ENCODE results near the gene PCP2.
"Not testable (repeated sequence)": the region's sequence is repeated elsewhere in the genome, so short reads cannot be mapped to it uniquely, and the experiment has no call there.

Gene PCP2

GRCh38 chr19:7648265-7649014, 14.9 kb upstream of the PCP2 start:
- H3K4me1 ChIP-seq (ENCODE audit: insufficient read depth, low read length), result no peaks in the 10 kb centered on the region
- no peaks in the 10 kb centered on the region for H3K9me3 ChIP-seq (ENCODE audit: control insufficient read depth, insufficient read depth, low read length)
- H3K9ac ChIP-seq (ENCODE audit: low read depth, low read length), result no peak overlapping the region
- no peaks in the 10 kb centered on the region for H3K36me3 ChIP-seq (ENCODE audit: insufficient read depth, low read length)

- Histone ChIP-seq H3K9me3 (ENCODE audit: control insufficient read depth, insufficient read depth, low read length) (no peaks in the 10 kb centered on the region), H3K4me1 (ENCODE audit: insufficient read depth, low read length) (no peaks in the 10 kb centered on the region), H3K9ac (ENCODE audit: low read depth, low read length) (no peak overlapping the region), H3K36me3 (ENCODE audit: insufficient read depth, low read length) (no peaks in the 10 kb centered on the region)
Observed at GRCh38 chr19:7647156-7647555, 13.6 kb upstream of the PCP2 start.

- no peaks in the 10 kb centered on the region for H3K36me3 ChIP-seq (ENCODE audit: insufficient read depth, low read length)
- H3K9me3 ChIP-seq (ENCODE audit: control insufficient read depth, insufficient read depth, low read length), result no peaks in the 10 kb centered on the region
- no peak overlapping the region for H3K9ac ChIP-seq (ENCODE audit: low read depth, low read length)
- H3K4me1 ChIP-seq (ENCODE audit: insufficient read depth, low read length), result no peaks in the 10 kb centered on the region
Observed at GRCh38 chr19:7646426-7646700, 12.8 kb upstream of the PCP2 start.

- no peaks in the 10 kb centered on the region for H3K9me3 ChIP-seq (ENCODE audit: control insufficient read depth, insufficient read depth, low read length)
- H3K9ac ChIP-seq (ENCODE audit: low read depth, low read length), result no peak overlapping the region
- no peaks in the 10 kb centered on the region for H3K36me3 ChIP-seq (ENCODE audit: insufficient read depth, low read length)
- no peaks in the 10 kb centered on the region for H3K4me1 ChIP-seq (ENCODE audit: insufficient read depth, low read length)
Observed at GRCh38 chr19:7645656-7646425, 12.3 kb upstream of the PCP2 start.

- Histone ChIP-seq H3K36me3 (ENCODE audit: insufficient read depth, low read length) (no peaks in the 10 kb centered on the region), H3K9ac (ENCODE audit: low read depth, low read length) (no peak overlapping the region), H3K4me1 (ENCODE audit: insufficient read depth, low read length) (no peaks in the 10 kb centered on the region), H3K9me3 (ENCODE audit: control insufficient read depth, insufficient read depth, low read length) (no peaks in the 10 kb centered on the region)
Observed at GRCh38 chr19:7645163-7645562, 11.6 kb upstream of the PCP2 start.

- Histone ChIP-seq H3K9me3 (ENCODE audit: control insufficient read depth, insufficient read depth, low read length) (no peaks in the 10 kb centered on the region), H3K36me3 (ENCODE audit: insufficient read depth, low read length) (no peaks in the 10 kb centered on the region), H3K9ac (ENCODE audit: low read depth, low read length) (no peak overlapping the region), H3K4me1 (ENCODE audit: insufficient read depth, low read length) (no peaks in the 10 kb centered on the region)
Observed at GRCh38 chr19:7644550-7644877, 11.0 kb upstream of the PCP2 start.

GRCh38 chr19:7643629-7644549, 10.4 kb upstream of the PCP2 start:
- not testable (repeated sequence) for H3K36me3 ChIP-seq (ENCODE audit: insufficient read depth, low read length); H3K9ac ChIP-seq (ENCODE audit: low read depth, low read length); H3K9me3 ChIP-seq (ENCODE audit: control insufficient read depth, insufficient read depth, low read length); H3K4me1 ChIP-seq (ENCODE audit: insufficient read depth, low read length)

GRCh38 chr19:7643031-7643415, 9.5 kb upstream of the PCP2 start:
- H3K36me3 ChIP-seq (ENCODE audit: insufficient read depth, low read length), result no peaks in the 10 kb centered on the region
- no peaks in the 10 kb centered on the region for H3K9me3 ChIP-seq (ENCODE audit: control insufficient read depth, insufficient read depth, low read length)
- H3K4me1 ChIP-seq (ENCODE audit: insufficient read depth, low read length), result no peaks in the 10 kb centered on the region
- H3K9ac ChIP-seq (ENCODE audit: low read depth, low read length), result no peak overlapping the region

- H3K9me3 ChIP-seq (ENCODE audit: control insufficient read depth, insufficient read depth, low read length), result no peaks in the 10 kb centered on the region
- H3K4me1 ChIP-seq (ENCODE audit: insufficient read depth, low read length), result no peaks in the 10 kb centered on the region
- no peaks in the 10 kb centered on the region for H3K36me3 ChIP-seq (ENCODE audit: insufficient read depth, low read length)
- H3K9ac ChIP-seq (ENCODE audit: low read depth, low read length), result no peak overlapping the region
Observed at GRCh38 chr19:7642295-7643030, 8.9 kb upstream of the PCP2 start.

GRCh38 chr19:7641290-7642276, 8.1 kb upstream of the PCP2 start:
- no peaks in the 10 kb centered on the region; the same call in 1 of the 2 replicates for H3K4me1 ChIP-seq (ENCODE audit: insufficient read depth, low read length)
- H3K36me3 ChIP-seq (ENCODE audit: insufficient read depth, low read length), result no peaks in the 10 kb centered on the region
- H3K9me3 ChIP-seq (ENCODE audit: control insufficient read depth, insufficient read depth, low read length), result no peaks in the 10 kb centered on the region
- no peak overlapping the region for H3K9ac ChIP-seq (ENCODE audit: low read depth, low read length)

- Histone ChIP-seq H3K4me1 (ENCODE audit: insufficient read depth, low read length) (no peaks in the 10 kb centered on the region; the same call in 1 of the 2 replicates), H3K9ac (ENCODE audit: low read depth, low read length) (no peak overlapping the region), H3K36me3 (ENCODE audit: insufficient read depth, low read length) (no peaks in the 10 kb centered on the region), H3K9me3 (ENCODE audit: control insufficient read depth, insufficient read depth, low read length) (no peaks in the 10 kb centered on the region)
Observed at GRCh38 chr19:7640803-7641202, 7.3 kb upstream of the PCP2 start.

- Histone ChIP-seq H3K36me3 (ENCODE audit: insufficient read depth, low read length) (no peaks in the 10 kb centered on the region), H3K9me3 (ENCODE audit: control insufficient read depth, insufficient read depth, low read length) (no peaks in the 10 kb centered on the region), H3K9ac (ENCODE audit: low read depth, low read length) (no peak overlapping the region), H3K4me1 (ENCODE audit: insufficient read depth, low read length) (no peaks in the 10 kb centered on the region; the same call in 1 of the 2 replicates)
Observed at GRCh38 chr19:7639863-7640348, 6.4 kb upstream of the PCP2 start.

- H3K36me3 ChIP-seq (ENCODE audit: insufficient read depth, low read length), result no peaks in the 10 kb centered on the region
- no peaks in the 10 kb centered on the region; the same call in 1 of the 2 replicates for H3K4me1 ChIP-seq (ENCODE audit: insufficient read depth, low read length)
- no peaks in the 10 kb centered on the region for H3K9me3 ChIP-seq (ENCODE audit: control insufficient read depth, insufficient read depth, low read length)
- H3K9ac ChIP-seq (ENCODE audit: low read depth, low read length), result no peak overlapping the region
Observed at GRCh38 chr19:7638802-7639465, 5.4 kb upstream of the PCP2 start.

All from ES-I3 (cell line).